GM18867 (cell line): ENCODE measurements around the gene LARP4B.

ENCODE experiments used
- ATAC-seq: cut with Tn5 transposase; IDR thresholded peaks from one replicate; pipeline ENCODE4 v1.9.1; 2021; ENCODE audit warnings: mild to moderate bottlenecking, moderate library complexity; ENCODE audit not compliant: unreplicated experiment

LARP4B gene

GRCh38 chr10:927131-927530, 4.4 kb downstream of the LARP4B start:
- ATAC-seq, result no peak

- no peak for ATAC-seq
Measured at GRCh38 chr10:926075-926698, 5.3 kb downstream of the LARP4B start.

- ATAC-seq, result no peak
Measured at GRCh38 chr10:924524-924859, 7.0 kb downstream of the LARP4B start.

- no peak for ATAC-seq
Measured at GRCh38 chr10:923844-924523, 7.5 kb downstream of the LARP4B start.

GRCh38 chr10:921471-922414, 9.8 kb downstream of the LARP4B start:
- ATAC-seq, result no peak

GRCh38 chr10:920450-920849, 11.1 kb downstream of the LARP4B start:
- no peak for ATAC-seq

GRCh38 chr10:919481-919880, 12.0 kb downstream of the LARP4B start:
- no peak for ATAC-seq

- no peak for ATAC-seq
Measured at GRCh38 chr10:917999-918398, 13.5 kb downstream of the LARP4B start.

- no peak for ATAC-seq
Measured at GRCh38 chr10:917416-917720, 14.1 kb downstream of the LARP4B start.

- ATAC-seq, result no peak
Measured at GRCh38 chr10:916716-917415, 14.6 kb downstream of the LARP4B start.

GRCh38 chr10:909831-910230, 21.7 kb downstream of the LARP4B start:
- no peak for ATAC-seq

GRCh38 chr10:905972-906371, 25.5 kb downstream of the LARP4B start:
- ATAC-seq, result no peak

GRCh38 chr10:905503-905902, 26.0 kb downstream of the LARP4B start:
- ATAC-seq, result no peak

GRCh38 chr10:904403-904802, 27.1 kb downstream of the LARP4B start:
- no peak for ATAC-seq

- ATAC-seq, result no peak
Measured at GRCh38 chr10:898141-898540, 33.4 kb downstream of the LARP4B start.

- no peak for ATAC-seq
Measured at GRCh38 chr10:896982-897381, 34.5 kb downstream of the LARP4B start.

- ATAC-seq, result no peak
Measured at GRCh38 chr10:895324-895723, 36.2 kb downstream of the LARP4B start.

GRCh38 chr10:878895-879294, 52.6 kb downstream of the LARP4B start:
- ATAC-seq, result no peak

- ATAC-seq, result no peak
Measured at GRCh38 chr10:878333-878759, 53.2 kb downstream of the LARP4B start.

- ATAC-seq, result no peak
Measured at GRCh38 chr10:876438-876837, 55.1 kb downstream of the LARP4B start.

GRCh38 chr10:873020-873419, 58.5 kb downstream of the LARP4B start:
- ATAC-seq, result no peak
